Epidermal melanocyte (primary cell): Measurements from ENCODE around the gene MACO1.

Experiments
- DNase-seq: peaks from one replicate; pipeline ENCODE4 v3.0.0; 2011; ENCODE audit warnings: low spot score; ENCODE audit not compliant: insufficient read length

Gene MACO1

DNA sequence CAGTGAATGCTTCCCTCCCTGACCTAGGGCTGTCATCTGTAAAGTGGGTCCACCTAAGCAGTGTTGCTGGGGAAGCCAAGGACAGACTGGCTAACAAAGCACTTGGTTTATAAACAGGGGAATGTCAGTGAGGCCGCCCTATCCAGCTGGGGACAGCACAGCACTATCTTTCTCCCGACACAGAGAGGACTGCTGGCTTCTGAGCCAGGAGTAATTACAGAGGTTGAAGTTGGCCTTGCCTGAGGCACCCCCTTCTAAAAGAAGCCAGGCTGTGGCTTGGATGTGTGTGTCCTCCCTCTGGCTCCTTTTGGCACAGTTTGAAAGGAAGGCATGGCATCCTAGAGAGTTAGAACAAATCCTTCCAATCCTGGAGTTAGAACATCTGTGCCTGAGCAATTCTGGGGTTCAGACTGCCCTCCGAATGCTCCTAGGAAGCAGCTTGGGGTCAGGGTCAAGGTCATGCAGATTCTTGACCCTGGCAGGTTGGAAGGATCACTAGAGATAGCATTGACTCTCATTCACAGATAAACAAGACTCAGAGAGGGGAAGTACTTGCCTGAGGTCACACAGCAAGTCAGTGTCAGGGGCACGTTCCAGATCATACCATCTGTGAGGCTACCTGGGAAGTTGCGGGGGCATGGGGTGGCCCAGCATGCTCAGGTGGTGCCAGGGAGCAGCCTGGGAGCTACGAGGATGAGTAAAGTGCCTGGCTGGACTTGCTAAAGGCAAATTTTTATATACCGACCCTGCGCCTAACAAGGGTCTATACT is 111.4 kb downstream of the MACO1 start:
- no peak for DNase-seq

DNA sequence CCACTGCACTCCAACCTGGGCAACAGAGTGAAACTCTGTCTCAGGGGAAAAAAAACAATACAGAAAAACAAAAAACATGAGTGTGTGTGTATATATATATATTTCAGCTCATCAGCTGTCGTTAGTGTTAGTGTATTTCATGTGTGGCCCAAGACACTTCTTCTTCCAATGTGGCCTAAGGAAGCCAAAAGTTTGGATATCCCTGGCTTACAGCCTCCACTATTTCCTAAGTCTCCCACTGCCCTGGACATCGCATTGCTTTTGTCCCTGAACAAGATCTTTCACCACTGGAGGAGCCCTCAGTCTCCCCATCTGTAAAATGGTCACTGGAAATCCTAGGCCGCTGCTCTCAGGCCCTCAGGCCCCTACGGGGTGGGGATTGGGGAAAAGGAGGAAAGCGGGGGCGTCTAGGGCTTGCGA is 112.3 kb downstream of the MACO1 start:
- DNase-seq: no peak

DNA sequence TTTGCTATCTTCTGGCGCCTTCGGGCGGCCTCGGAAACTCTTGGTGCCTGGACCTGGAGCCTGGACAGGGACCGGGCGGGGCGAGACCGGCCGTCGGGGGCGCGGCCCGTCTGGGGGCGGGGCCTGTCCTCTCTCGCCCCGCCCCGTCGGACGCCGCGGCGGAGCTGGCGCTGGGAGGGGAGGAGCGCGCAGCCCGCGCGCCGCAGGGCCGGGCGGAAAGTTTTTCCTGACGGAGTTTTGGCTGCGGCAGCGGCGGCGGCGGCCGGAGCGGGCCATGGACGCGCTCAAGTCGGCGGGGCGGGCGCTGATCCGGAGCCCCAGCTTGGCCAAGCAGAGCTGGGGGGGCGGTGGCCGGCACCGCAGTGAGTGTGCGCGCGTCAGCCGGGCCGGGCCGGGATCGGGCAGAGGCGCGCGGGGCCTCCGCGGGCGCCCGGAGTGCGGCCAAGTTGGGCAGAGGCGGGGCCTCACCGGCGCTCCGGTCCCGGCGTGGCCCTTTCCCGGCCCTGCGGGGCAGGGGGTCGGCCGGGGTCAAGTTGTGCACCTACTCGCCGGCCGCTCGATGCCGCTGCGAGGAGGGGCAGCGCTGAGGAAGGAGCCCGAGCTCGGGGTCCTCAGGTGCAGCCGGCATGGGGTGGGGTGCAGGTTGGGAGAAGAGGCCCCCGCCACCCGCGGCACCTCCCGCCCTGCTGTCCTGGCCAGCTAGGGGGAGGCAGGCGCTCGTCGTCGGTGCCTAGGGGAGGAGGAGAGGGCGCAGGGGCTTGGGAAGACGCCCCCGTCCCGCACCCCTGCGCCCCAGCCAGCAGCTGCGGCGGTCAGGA is 112.9 kb downstream of the MACO1 start, which contains the start of gene LDLRAP1:
Gene LDLRAP1 (plus strand): TSS at position 182 of the 818 bp plus-strand sequence. CDS start 93 bp downstream, at position 275.
- DNase-seq: peak; percentile 78

DNA sequence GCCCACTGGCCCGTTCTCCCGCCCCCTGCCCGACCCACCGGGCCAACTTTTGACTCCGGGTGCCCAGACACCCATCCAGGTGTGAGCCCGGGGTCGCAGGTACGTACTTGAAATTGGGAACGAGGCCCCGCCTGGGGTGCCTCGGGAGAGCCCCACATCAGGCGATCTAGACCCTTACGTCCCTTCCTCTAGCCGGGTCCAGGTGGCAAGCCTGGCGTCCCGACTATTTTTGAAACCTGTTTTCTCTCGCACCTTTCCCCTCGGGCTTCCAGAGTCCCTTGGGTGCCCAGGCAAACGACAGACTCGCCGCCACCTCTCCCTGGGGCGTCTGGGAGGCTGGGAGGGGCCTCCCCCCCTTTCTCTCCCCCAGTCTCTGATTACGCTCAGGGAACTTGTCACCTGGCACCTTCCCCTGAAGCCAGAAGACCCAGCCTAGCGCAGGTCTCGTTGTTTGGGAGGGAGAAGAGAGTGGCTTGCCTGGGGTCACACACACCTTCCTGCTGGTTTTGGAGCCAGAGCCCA is 113.6 kb downstream of the MACO1 start:
- DNase-seq: no peak

DNA sequence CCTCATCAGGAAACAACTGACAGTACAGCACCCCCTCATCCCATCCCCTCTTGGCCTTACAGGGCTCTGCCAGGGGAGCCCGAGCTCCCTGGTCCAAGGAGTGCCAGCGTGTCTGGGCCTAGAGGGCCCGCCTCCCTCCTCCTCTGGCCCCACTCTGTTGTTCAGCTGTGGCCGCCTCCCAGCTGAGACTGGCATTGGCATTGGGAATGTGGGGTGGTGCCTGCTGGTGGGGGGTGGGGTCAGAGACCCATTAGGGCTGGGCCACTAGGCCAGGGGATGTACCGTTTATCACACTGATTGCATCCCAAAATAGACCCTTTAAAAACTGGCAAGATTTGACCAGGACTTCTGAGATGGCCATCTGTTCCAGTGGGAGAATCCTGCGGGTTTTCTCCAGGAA is 114.1 kb downstream of the MACO1 start:
- DNase-seq: peak; percentile 64

DNA sequence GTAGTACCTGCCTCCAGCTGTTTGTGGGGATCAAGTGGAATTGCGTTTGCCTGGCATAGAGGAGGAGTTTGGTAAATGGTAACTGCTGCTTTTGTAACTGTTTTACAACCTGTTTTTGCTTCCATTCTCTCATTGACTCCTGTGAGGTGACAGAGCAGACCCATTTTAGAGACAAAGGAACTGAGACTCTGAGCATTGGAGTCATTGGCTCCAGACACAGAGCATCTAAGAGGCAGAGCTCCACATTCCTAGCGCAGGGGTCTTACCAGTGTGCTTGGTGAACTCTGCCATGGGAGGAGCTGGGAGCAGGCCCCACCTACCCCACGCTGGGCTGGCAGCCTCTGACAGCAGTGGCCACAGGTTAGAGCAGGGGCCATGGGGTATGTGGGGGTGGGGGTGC is 115.1 kb downstream of the MACO1 start:
- no peak for DNase-seq

DNA sequence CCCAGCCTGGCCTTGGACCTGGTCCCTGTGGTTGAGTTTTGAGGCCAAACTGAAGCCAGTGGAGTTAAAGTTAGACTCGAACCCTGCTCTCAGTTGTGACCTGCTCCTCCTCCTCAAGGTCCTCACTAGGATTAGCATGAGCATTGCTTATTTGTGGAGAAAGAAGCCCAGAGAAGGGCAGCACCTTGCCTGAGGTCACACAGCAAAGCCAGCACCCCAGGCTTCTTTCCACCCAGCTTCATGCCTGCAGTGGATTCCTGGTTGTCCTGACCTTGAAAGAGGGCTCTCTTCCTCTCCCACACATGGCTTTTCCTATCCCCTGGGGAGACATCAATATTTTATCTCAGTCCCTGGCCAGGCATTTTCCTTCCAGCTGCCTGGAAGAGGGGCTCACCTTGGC is 115.5 kb downstream of the MACO1 start:
- DNase-seq: no peak

DNA sequence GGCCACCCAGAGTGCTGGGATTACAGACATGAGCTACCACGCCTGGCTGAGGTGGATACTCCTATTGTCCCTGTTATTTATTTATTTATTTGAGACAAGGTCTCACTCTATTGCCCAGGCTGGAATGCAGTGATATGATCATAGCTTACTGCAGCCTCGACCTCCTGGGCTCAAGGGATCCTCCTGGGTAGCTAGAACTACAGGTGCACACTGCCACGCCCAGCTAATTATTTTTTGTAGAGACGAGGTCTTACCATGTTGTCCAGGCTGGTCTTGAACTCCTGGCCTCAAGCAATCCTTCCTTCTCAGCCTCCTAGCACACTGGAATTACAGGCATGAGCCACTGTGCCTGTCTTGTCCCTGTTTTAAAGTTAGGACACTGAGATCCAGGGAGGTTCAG is 117.9 kb downstream of the MACO1 start:
- no peak for DNase-seq

DNA sequence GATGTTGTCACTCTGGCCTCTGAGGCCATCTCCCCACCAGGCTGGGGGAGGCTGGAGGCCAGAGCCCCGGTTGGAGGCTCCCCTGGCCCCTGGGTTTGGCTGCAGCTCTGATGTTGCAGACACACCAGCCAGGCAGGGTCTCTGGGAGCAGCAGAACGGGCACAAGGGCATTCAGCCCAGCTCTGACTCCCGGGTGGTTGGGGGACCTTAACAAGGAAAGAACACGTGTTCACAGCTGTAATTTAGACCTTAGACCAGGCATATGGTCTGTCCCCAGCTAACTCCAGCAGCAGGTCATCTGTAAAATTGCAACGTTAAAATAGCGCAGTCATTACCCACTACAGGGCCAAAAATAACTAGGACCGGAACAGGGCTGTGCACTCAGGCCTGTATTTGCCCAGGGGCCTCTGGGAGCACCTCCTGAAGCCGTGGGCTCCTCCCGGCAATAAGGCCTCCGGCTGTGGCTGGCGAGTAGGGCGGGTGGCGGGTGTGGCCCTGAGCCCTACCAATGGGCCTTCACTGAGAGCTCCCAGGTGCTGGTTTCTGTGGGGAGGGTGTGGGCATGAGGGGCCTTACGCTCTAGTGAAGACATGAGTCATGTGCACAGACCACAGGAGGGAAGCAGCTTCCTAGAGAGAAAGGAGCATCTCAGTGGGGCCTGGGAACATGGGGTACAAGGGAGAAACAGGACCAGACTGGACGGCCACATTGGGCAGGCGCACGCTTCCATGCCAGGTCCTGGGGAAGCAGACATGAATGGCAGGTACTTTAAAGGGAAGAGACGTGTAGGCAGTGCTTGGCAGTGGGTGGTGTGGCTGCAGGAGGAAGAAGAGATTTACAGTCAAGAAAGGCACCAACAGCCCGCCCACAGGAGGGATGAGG is 118.8 kb downstream of the MACO1 start:
- no peak for DNase-seq
